ENCODE measurements around the gene AK5.

DNA sequence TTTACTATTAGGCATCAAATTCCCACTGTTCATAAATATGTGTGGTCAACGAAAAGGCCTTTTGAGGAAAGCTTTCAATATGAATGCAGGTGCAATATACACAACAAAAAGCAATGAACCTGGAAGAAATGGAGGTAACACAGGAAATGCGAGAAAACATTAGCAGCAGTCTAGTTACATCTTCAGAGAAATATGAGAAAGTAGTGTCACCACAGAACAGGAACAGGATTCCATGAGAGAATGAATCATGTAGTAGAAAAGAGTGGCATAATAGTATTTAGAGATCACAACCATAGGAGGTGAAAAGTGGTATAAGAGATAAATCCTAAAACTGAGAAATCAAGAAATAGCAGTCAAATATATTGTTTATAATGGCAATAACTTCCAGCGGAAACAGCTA is 103.7 kb downstream of the AK5 start:
- TF ChIP-seq CTCF (IDR thresholded peaks at IDR 0.05; ENCODE audit: low read length): no peak
- TF ChIP-seq EZH2 (optimal IDR thresholded peaks at IDR 0.05; ENCODE audit: low read depth, low read length): no peak
- TF ChIP-seq EZH2phosphoT487 (IDR thresholded peaks at IDR 0.05; ENCODE audit: low read length): no peak

All from MM.1S (cell line).